ENCODE results near the gene SIGLECL1. TPM values are rescaled to one million over a fixed set of nuclear protein-coding genes. Genes with fewer than 3 reads are reported as not detected.

SIGLECL1 gene
- total RNA-seq, 1 experiment from 2014 or later, result not detected

DNA sequence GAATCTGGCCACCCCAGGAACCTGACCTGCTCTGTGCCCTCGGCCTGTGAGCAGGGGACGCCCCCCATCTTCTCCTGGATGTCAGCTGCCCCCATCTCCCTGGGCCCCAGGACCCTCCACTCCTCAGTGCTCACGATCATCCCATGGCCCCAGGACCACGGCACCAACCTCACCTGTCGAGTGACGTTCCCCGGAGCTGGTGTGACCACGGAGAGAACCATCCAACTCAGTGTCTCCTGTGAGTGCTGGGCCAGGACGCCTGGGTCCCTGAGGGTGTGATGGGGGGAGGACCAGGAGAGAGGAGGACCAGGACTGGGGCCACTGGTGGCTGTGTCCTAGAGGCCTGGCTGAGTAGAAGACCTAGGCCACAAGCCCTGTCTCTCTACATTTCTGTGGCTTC is 39.0 kb upstream of the SIGLECL1 start:
- BruUV-seq (replicated peaks), result no TSS peak
- intact Hi-C loops (cut with micrococcal nuclease; ENCODE audit: unreplicated experiment), result no loop called here

DNA sequence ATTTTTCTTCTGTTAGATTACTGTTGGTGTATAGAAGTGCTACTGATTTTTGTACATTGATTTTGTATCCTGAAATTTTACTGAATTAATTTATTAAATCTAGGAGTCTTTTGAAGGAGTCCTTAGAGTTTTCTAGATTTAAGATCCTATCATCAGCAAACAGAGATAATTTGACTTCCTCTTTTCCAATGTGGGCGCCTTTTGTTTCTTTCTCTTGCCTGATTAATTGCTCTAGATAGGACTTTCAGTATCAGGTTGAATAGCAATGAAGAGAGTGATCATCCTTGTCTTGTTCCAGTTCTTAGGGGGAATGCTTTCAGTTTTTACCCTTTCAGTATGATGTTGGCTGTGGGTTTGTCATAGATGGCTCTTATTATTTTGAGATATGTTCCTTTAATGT is 31.6 kb upstream of the SIGLECL1 start:
- no TSS peak for BruUV-seq (replicated peaks)
- peaks cover 24% of the 10 kb centered on the region for H3K27me3 ChIP-seq (replicated peaks; ENCODE audit: insufficient read depth, low read depth, low read length, poor library complexity)
- H3K27ac ChIP-seq (ENCODE audit: low read depth, low read length, poor library complexity, severe bottlenecking), result no peak overlapping the region
- CTCF ChIA-PET, result no interaction called here
- no peaks in the 10 kb centered on the region for H3K9me3 ChIP-seq (ENCODE audit: low read depth, low read length, poor library complexity, severe bottlenecking)
- intact Hi-C loops (cut with micrococcal nuclease; ENCODE audit: unreplicated experiment), result no loop called here
- no peak for DNase-seq (ENCODE audit: low spot score)
- POLR2A ChIA-PET (ENCODE audit: low non-redundant PET), result no interaction called here
- TF ChIP-seq EZH2 (IDR thresholded peaks at IDR 0.05; ENCODE audit: borderline replicate concordance, low read depth, low read length, poor library complexity, severe bottlenecking), result no peak
- TF ChIP-seq, protein P1, sequence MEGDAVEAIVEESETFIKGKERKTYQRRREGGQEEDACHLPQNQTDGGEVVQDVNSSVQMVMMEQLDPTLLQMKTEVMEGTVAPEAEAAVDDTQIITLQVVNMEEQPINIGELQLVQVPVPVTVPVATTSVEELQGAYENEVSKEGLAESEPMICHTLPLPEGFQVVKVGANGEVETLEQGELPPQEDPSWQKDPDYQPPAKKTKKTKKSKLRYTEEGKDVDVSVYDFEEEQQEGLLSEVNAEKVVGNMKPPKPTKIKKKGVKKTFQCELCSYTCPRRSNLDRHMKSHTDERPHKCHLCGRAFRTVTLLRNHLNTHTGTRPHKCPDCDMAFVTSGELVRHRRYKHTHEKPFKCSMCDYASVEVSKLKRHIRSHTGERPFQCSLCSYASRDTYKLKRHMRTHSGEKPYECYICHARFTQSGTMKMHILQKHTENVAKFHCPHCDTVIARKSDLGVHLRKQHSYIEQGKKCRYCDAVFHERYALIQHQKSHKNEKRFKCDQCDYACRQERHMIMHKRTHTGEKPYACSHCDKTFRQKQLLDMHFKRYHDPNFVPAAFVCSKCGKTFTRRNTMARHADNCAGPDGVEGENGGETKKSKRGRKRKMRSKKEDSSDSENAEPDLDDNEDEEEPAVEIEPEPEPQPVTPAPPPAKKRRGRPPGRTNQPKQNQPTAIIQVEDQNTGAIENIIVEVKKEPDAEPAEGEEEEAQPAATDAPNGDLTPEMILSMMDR (conservative IDR thresholded peaks at IDR 0.05; ENCODE audit: low read depth, low read length), result no peak
- H3K36me3 ChIP-seq (ENCODE audit: insufficient read depth, low read length, poor library complexity, severe bottlenecking), result no peaks in the 10 kb centered on the region
- no peak overlapping the region for H3K4me3 ChIP-seq (ENCODE audit: low read depth, low read length, poor library complexity, severe bottlenecking)
- no peaks in the 10 kb centered on the region for H3K4me1 ChIP-seq (ENCODE audit: insufficient read depth, low read length, poor library complexity, severe bottlenecking)

More for the DNA sequence above, 39.0 kb upstream of the SIGLECL1 start:
- no peak overlapping the region for H3K4me3 ChIP-seq (ENCODE audit: low read depth, low read length, poor library complexity, severe bottlenecking)
- no peaks in the 10 kb centered on the region for H3K9me3 ChIP-seq (ENCODE audit: low read depth, low read length, poor library complexity, severe bottlenecking)
- no peaks in the 10 kb centered on the region for H3K27me3 ChIP-seq (replicated peaks; ENCODE audit: insufficient read depth, low read depth, low read length, poor library complexity)
- no peaks in the 10 kb centered on the region for H3K36me3 ChIP-seq (ENCODE audit: insufficient read depth, low read length, poor library complexity, severe bottlenecking)
- POLR2A ChIA-PET (ENCODE audit: low non-redundant PET), result interaction anchor here (0.7 kb wide), 1 partner anchor 290 kb away, joined by 6 read pairs; no protein-coding TSS in a partner anchor
- no peak overlapping the region for H3K27ac ChIP-seq (ENCODE audit: low read depth, low read length, poor library complexity, severe bottlenecking)
- CTCF ChIA-PET, result no interaction called here
- no peaks in the 10 kb centered on the region for H3K4me1 ChIP-seq (ENCODE audit: insufficient read depth, low read length, poor library complexity, severe bottlenecking)
- TF ChIP-seq, protein P1 (conservative IDR thresholded peaks at IDR 0.05; ENCODE audit: low read depth, low read length), result no peak
- TF ChIP-seq EZH2 (IDR thresholded peaks at IDR 0.05; ENCODE audit: borderline replicate concordance, low read depth, low read length, poor library complexity, severe bottlenecking), result no peak
- no peak for DNase-seq (ENCODE audit: low spot score)

- CTCF ChIA-PET, result no interaction called here
- Histone ChIP-seq H3K4me1 (ENCODE audit: insufficient read depth, low read length, poor library complexity, severe bottlenecking) (no peaks in the 10 kb centered on the region), H3K27me3 (replicated peaks; ENCODE audit: insufficient read depth, low read depth, low read length, poor library complexity) (peaks cover 26% of the 10 kb centered on the region), H3K36me3 (ENCODE audit: insufficient read depth, low read length, poor library complexity, severe bottlenecking) (no peaks in the 10 kb centered on the region), H3K4me3 (ENCODE audit: low read depth, low read length, poor library complexity, severe bottlenecking) (no peak overlapping the region), H3K27ac (ENCODE audit: low read depth, low read length, poor library complexity, severe bottlenecking) (no peak overlapping the region), H3K9me3 (ENCODE audit: low read depth, low read length, poor library complexity, severe bottlenecking) (no peaks in the 10 kb centered on the region)
- DNase-seq (ENCODE audit: low spot score), result no peak
- BruUV-seq (replicated peaks), result no TSS peak
- POLR2A ChIA-PET (ENCODE audit: low non-redundant PET), result no interaction called here
- TF ChIP-seq, protein P1 (conservative IDR thresholded peaks at IDR 0.05; ENCODE audit: low read depth, low read length), result no peak
- intact Hi-C loops (cut with micrococcal nuclease; ENCODE audit: unreplicated experiment), result no loop called here
Observed at GRCh38 chr19:51219971-51220370, 30.9 kb upstream of the SIGLECL1 start.
